HepG2 (cell line): ENCODE measurements around the gene ZP2. TPM values are rescaled to one million over a fixed set of nuclear protein-coding genes. Genes with fewer than 3 reads are reported as not detected.

Experiments used
- IKZF4 ChIP-seq: sonication (generic); formaldehyde crosslinking; IDR thresholded peaks from 2 replicates; pipeline ENCODE4 v1.5.1; 2020; ENCODE audit warnings: borderline replicate concordance, mild to moderate bottlenecking, low read depth, missing genetic modification reagents; ENCODE audit errors: not compliant biosample characterization
- ISL2 ChIP-seq: sonication (generic); formaldehyde crosslinking; IDR thresholded peaks from 2 replicates; pipeline ENCODE4 v1.5.0; 2020; ENCODE audit warnings: missing genetic modification reagents
- KAT8 ChIP-seq: IDR thresholded peaks from 2 replicates; pipeline ENCODE4 v1.6.1; 2016; ENCODE audit warnings: missing genetic modification reagents, missing compliant biosample characterization
- KLF11 ChIP-seq: IDR thresholded peaks from 2 replicates; pipeline ENCODE4 v1.6.1; 2016; ENCODE audit warnings: missing compliant biosample characterization
- MLX ChIP-seq: IDR thresholded peaks from 2 replicates; pipeline ENCODE4 v1.6.1; 2016
- RCOR2 ChIP-seq: IDR thresholded peaks from 2 replicates; pipeline ENCODE4 v1.6.1; 2016; ENCODE audit warnings: missing biosample characterization, missing genetic modification reagents
- SMAD3 ChIP-seq: sonication (generic); formaldehyde crosslinking; IDR thresholded peaks from 2 replicates; pipeline ENCODE4 v1.4.0; 2020; ENCODE audit warnings: missing genetic modification reagents
- SOX6 ChIP-seq, 2 experiments: fragments of 450-650 bp in 1 of 2; sonication (generic) in 1 of 2; formaldehyde crosslinking in 1 of 2; IDR thresholded peaks; 2 replicates each; pipeline versions ENCODE4 v1.4.0 to v1.6.1; 2017 to 2020; ENCODE audit warnings: antibody characterized with exemption in 1 of 2, mild to moderate bottlenecking in 1 of 2, missing genetic modification reagents in 1 of 2
- ZFP91 ChIP-seq: sonication (generic); formaldehyde crosslinking; IDR thresholded peaks from 2 replicates; pipeline ENCODE4 v1.9.0; 2022; ENCODE audit warnings: missing genetic modification reagents, mild to moderate bottlenecking, borderline replicate concordance
- ZGPAT ChIP-seq: IDR thresholded peaks from 2 replicates; pipeline ENCODE4 v1.6.1; 2016; ENCODE audit warnings: mild to moderate bottlenecking
- ZKSCAN5 ChIP-seq: sonication (generic); formaldehyde crosslinking; IDR thresholded peaks from 2 replicates; pipeline ENCODE4 v1.5.1; 2020; ENCODE audit warnings: mild to moderate bottlenecking, missing genetic modification reagents
- ZNF121 ChIP-seq: sonication (generic); formaldehyde crosslinking; IDR thresholded peaks from 2 replicates; pipeline ENCODE4 v1.5.0; 2020; ENCODE audit warnings: mild to moderate bottlenecking, missing genetic modification reagents
- ZNF138 ChIP-seq: sonication (generic); formaldehyde crosslinking; IDR thresholded peaks from 2 replicates; pipeline ENCODE4 v1.5.0; 2020; ENCODE audit warnings: mild to moderate bottlenecking, low read depth, missing genetic modification reagents
- ZNF275 ChIP-seq: sonication (generic); formaldehyde crosslinking; IDR thresholded peaks from 2 replicates; pipeline ENCODE4 v1.8.0; 2022; ENCODE audit warnings: missing genetic modification reagents, mild to moderate bottlenecking, inconsistent platforms, borderline replicate concordance
- ZNF317 ChIP-seq: sonication (generic); formaldehyde crosslinking; IDR thresholded peaks from 2 replicates; pipeline ENCODE4 v1.5.0; 2020; ENCODE audit warnings: mild to moderate bottlenecking, missing genetic modification reagents
- polyA plus RNA-seq, 8 experiments: library from polyadenylated mRNA; depleted of rRNA in 3 of 8; stranded (reverse) in 7 of 8; unstranded in 1 of 8; fragments of >200 nt; fragmentation: Illumina TruSeq in 4 of 8; extraction: Trizol in 4 of 8; gene quantifications; 2 replicates each; pipeline versions ENCODE4 v1.2.1 to v1.2.3, GENCODE V29; 2011 to 2016; ENCODE audit warnings: low read depth in 4 of 8, missing spikeins in 1 of 8, mixed read lengths in 1 of 8; ENCODE audit not compliant: insufficient read depth in 1 of 8
- total RNA-seq, 5 experiments: library from RNA; depleted of rRNA; stranded (reverse); fragments of >200 nt; fragmentation: Illumina TruSeq; extraction: Trizol; gene quantifications; 2 replicates each; pipeline ENCODE4 v1.2.3, GENCODE V29; 2016; ENCODE audit warnings: low read depth in 1 of 5
- TF ChIP-seq, protein P1 (sequence below), 2 experiments: sonication (generic) in 1 of 2; formaldehyde crosslinking in 1 of 2; IDR thresholded peaks; 2 replicates each; pipeline versions ENCODE4 v1.5.1 to v1.6.1; 2011 to 2020; ENCODE audit warnings: borderline replicate concordance in 1 of 2, low read depth in 1 of 2, low read length in 1 of 2, mild to moderate bottlenecking in 1 of 2, missing genetic modification reagents in 1 of 2, moderate library complexity in 1 of 2
- TF ChIP-seq, protein P2 (sequence below): sonication (generic); formaldehyde crosslinking; IDR thresholded peaks from 2 replicates; pipeline ENCODE4 v1.4.0; 2020; ENCODE audit warnings: mild to moderate bottlenecking, missing genetic modification reagents
- TF ChIP-seq, protein P3 (sequence below): sonication (generic); formaldehyde crosslinking; IDR thresholded peaks from 2 replicates; pipeline ENCODE4 v1.5.0; 2020; ENCODE audit warnings: missing genetic modification reagents, mild to moderate bottlenecking, borderline replicate concordance

ZP2 gene
- total and polyA plus RNA-seq, 2 of the 13 experiments (the other 11 are each of a cell fraction or from before 2014, with no cell fraction given) = not detected

DNA sequence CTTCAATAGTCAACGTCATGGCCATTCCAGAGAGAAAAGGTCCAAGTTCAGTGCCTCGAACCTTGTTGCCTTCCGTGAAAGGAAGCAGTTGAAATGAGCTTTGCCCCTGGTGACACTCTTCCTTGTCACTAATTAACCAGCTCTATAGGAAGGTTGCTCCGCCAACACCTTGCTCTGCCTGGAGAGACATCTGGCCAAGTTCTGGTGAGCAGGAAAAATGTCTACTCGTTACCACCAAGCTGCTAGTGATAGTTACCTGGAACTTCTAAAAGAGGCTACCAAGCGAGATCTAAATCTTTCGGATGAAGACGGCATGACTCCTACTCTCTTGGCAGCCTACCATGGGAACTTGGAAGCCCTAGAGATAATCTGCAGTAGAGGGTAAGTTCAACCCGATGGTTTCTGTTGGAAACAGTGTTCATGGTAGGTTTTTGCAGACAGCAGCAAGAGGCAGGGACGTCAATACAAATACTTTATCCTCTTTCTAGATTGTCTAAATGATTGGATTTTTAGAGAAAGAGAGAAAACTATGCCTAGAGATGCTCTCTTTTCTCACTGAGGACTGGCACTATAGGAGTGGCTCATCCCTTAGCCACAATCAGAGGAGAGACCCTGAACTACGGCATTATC, 22.3 kb upstream of the ZP2 start, which contains the start of gene ANKS4B (continued):
- TF ChIP-seq, protein P1, sequence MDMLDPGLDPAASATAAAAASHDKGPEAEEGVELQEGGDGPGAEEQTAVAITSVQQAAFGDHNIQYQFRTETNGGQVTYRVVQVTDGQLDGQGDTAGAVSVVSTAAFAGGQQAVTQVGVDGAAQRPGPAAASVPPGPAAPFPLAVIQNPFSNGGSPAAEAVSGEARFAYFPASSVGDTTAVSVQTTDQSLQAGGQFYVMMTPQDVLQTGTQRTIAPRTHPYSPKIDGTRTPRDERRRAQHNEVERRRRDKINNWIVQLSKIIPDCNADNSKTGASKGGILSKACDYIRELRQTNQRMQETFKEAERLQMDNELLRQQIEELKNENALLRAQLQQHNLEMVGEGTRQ (IDR thresholded peaks at IDR 0.05; ENCODE audit: low read depth, low read length) = no peak
- TF ChIP-seq, protein P1 (CRISPR knock-in tag; IDR thresholded peaks at IDR 0.05; ENCODE audit: borderline replicate concordance) = no peak
- TF ChIP-seq ZKSCAN5 (CRISPR knock-in tag) (no peak), SMAD3 (CRISPR knock-in tag) (peak; percentile 88), ZNF317 (CRISPR knock-in tag) (peak; percentile 88), ZGPAT (CRISPR knock-in tag) (peak; percentile 89), KAT8 (CRISPR knock-in tag) (peak; percentile 82), MLX (CRISPR knock-in tag) (peak; percentile 77), KLF11 (CRISPR knock-in tag) (0 out of 2 replicates have a peak, but pooled peaks have one; percentile 87), ZFP91 (CRISPR knock-in tag) (no peak), RCOR2 (CRISPR knock-in tag) (peak; percentile 68), ZNF275 (CRISPR knock-in tag) (peak; percentile 77), IKZF4 (no peak), ZNF121 (CRISPR knock-in tag) (0 out of 2 replicates have a peak, but pooled peaks have one; percentile 28), ISL2 (CRISPR knock-in tag) (peak; percentile 86), ZNF138 (CRISPR knock-in tag) (no peak), SOX6 (IDR thresholded peaks at IDR 0.05) (no peak), SOX6 (CRISPR knock-in tag; IDR thresholded peaks at IDR 0.05) (peak; percentile 93)
- TF ChIP-seq, protein P2, sequence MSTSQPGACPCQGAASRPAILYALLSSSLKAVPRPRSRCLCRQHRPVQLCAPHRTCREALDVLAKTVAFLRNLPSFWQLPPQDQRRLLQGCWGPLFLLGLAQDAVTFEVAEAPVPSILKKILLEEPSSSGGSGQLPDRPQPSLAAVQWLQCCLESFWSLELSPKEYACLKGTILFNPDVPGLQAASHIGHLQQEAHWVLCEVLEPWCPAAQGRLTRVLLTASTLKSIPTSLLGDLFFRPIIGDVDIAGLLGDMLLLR = peak; percentile 63; the same call in 1 of the 2 replicates
- TF ChIP-seq, protein P3, sequence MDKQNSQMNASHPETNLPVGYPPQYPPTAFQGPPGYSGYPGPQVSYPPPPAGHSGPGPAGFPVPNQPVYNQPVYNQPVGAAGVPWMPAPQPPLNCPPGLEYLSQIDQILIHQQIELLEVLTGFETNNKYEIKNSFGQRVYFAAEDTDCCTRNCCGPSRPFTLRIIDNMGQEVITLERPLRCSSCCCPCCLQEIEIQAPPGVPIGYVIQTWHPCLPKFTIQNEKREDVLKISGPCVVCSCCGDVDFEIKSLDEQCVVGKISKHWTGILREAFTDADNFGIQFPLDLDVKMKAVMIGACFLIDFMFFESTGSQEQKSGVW (CRISPR knock-in tag) = no peak
